Neutrophil (primary cell): ENCODE measurements around the gene LGR5.

Source experiments
- H3K27ac ChIP-seq: fragments of 200-600 bp; sonication (generic); 2 replicates; pipeline ENCODE4 v1.5.1; 2016; ENCODE audit warnings: mild to moderate bottlenecking, moderate library complexity
- H3K27me3 ChIP-seq: fragments of 200-600 bp; sonication (generic); 2 replicates; pipeline ENCODE4 v1.6.0; 2016; ENCODE audit warnings: mild to moderate bottlenecking
- H3K36me3 ChIP-seq: fragments of 200-600 bp; sonication (generic); 2 replicates; pipeline ENCODE4 v1.5.1; 2017
- H3K4me1 ChIP-seq, 2 experiments: fragments of 200-600 bp in 1 of 2; sonication (generic) in 1 of 2; 1 replicate in 1 of 2; 2 replicates in 1 of 2; pipeline versions ENCODE4 v1.5.1 to v1.6.1; 2013 to 2016; ENCODE audit warnings: low read depth in 1 of 2, low read length in 1 of 2, mild to moderate bottlenecking in 1 of 2, moderate library complexity in 1 of 2; ENCODE audit not compliant: control insufficient read depth in 1 of 2, insufficient read depth in 1 of 2
- H3K4me3 ChIP-seq, 2 experiments: fragments of 200-600 bp in 1 of 2; sonication (generic) in 1 of 2; 1 replicate in 1 of 2; 2 replicates in 1 of 2; pipeline ENCODE4 v1.5.1; 2013 to 2016; ENCODE audit warnings: low read depth in 1 of 2, low read length in 1 of 2, mild to moderate bottlenecking in 1 of 2, moderate library complexity in 1 of 2
- H3K9me3 ChIP-seq: fragments of 200-600 bp; sonication (generic); 2 replicates; pipeline ENCODE4 v1.5.1; 2016
- CTCF ChIP-seq: fragments of 200-600 bp; sonication (generic); IDR thresholded peaks from 2 replicates; pipeline ENCODE4 v1.5.1; 2016; ENCODE audit warnings: antibody characterized with exemption

LGR5 gene

DNA sequence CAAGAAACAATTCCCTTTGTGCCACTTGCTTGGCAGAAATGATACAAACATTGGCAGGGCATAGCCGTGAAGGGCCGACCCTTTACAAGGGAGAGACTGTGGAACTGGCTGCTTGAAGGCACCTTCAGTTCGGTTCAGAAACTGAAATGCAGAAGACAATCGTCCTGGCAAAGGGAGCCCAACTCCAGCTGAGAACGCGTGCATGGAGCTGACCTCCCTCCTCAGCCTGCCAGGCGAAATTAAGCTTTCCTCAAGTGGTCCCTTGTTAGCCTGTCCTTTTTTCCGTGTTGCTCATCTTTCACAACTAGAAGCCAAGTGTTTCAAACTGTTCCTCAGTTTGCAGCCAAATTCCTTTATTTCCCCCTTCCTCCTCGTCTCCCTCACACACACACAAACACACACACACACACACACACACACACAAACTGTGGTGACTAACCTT lies 8.1 kb downstream of the LGR5 start:
- Histone ChIP-seq H3K9me3 (no peaks in the 10 kb centered on the region), H3K27me3 (peaks cover 23% of the 10 kb centered on the region), H3K4me3 (no peak overlapping the region), H3K4me1 (no peaks in the 10 kb centered on the region), H3K27ac (no peak overlapping the region), H3K36me3 (no peaks in the 10 kb centered on the region)
- TF ChIP-seq CTCF = no peak

GRCh38 chr12:71448150-71448581 lies 8.6 kb downstream of the LGR5 start:
- H3K4me1 ChIP-seq = no peaks in the 10 kb centered on the region
- no peaks in the 10 kb centered on the region for H3K36me3 ChIP-seq
- H3K4me3 ChIP-seq = no peak overlapping the region
- H3K9me3 ChIP-seq = no peaks in the 10 kb centered on the region
- no peak overlapping the region for H3K27ac ChIP-seq
- no peak for TF ChIP-seq CTCF
- peaks cover 18% of the 10 kb centered on the region for H3K27me3 ChIP-seq

- H3K27ac ChIP-seq = no peak overlapping the region
- TF ChIP-seq CTCF = no peak
- no peaks in the 10 kb centered on the region for H3K36me3 ChIP-seq
- no peaks in the 10 kb centered on the region for H3K4me1 ChIP-seq
- H3K4me3 ChIP-seq = no peak overlapping the region
- H3K27me3 ChIP-seq = peaks cover 7% of the 10 kb centered on the region
- no peaks in the 10 kb centered on the region for H3K9me3 ChIP-seq
Observed at GRCh38 chr12:71449373-71450070, 9.9 kb downstream of the LGR5 start.

- Histone ChIP-seq H3K27ac (no peak overlapping the region), H3K9me3 (no peaks in the 10 kb centered on the region), H3K27me3 (no peaks in the 10 kb centered on the region), H3K4me1 (no peaks in the 10 kb centered on the region), H3K36me3 (no peaks in the 10 kb centered on the region), H3K4me3 (no peak overlapping the region)
- TF ChIP-seq CTCF = no peak
Observed at GRCh38 chr12:71452006-71452405, 12.4 kb downstream of the LGR5 start.

GRCh38 chr12:71455028-71455737 lies 15.6 kb downstream of the LGR5 start:
- Histone ChIP-seq H3K9me3 (no peaks in the 10 kb centered on the region), H3K27me3 (no peaks in the 10 kb centered on the region), H3K4me3 (no peak overlapping the region), H3K36me3 (no peaks in the 10 kb centered on the region), H3K27ac (no peak overlapping the region), H3K4me1 (no peaks in the 10 kb centered on the region)
- no peak for TF ChIP-seq CTCF
